Germinal center (tissue), 1 donor: ENCODE results near the gene ARHGEF4.

Experiments used
- DNase-seq: peaks from one replicate; pipeline ENCODE4 v3.0.0; 2012; ENCODE audit warnings: mixed read lengths, low spot score

Gene ARHGEF4, protein sequence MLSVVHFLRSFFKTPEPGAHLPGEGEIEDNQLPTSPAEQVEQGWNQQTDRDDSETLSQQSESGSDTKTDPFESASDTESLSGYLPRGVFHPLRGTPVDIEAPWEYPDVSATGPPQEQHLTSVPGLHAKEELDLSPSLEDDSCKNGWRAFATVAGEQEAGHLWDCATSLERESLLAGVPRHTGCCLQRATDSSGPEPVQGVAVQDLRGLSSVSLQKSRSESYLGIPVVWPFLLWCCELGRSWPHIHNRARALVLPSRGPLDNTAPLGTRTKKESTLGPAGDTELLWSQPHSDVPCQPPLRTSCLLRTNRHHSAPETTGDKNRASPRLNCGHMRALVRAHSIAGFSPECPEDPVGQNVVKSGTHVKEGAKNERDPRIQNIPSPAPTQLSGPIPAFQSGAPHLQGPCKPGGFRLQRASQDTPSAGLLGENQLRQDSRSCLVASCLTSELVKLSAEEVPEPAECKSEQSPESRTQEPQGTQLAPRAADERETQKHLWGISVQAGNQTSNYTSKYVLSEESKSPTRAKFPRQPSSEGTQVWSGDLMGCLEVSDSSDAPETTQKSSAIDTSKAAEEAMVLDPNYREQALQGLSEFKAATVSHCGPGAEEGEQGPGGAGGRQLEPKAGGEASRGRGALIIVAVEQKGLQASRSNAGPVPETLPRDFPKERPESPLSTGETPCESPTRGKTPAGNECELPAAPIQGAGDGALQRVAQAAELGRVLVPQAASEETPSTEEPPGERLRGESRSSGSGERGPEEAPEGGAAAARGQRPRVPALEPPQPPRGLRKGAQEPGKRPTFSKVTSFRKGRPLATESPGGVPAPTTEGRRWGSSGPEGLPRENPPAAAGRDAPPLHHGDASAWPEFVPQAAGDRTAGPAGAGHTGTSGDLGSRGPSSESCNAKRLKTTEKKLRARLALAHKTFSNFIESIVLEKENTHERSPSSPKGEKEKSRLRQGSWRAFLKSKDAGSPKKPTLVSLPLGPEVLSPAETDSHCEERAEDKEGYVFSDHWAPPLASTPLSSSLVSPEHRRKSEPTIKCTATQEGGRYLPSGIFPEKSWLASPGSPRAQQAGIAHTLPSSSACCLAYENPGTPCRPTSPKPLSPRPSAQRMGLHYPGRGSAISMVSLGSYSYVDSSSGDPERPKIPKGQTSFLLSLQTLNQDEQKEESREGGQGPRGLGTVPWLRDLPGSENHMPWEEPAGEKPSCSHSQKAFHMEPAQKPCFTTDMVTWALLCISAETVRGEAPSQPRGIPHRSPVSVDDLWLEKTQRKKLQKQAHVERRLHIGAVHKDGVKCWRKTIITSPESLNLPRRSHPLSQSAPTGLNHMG (N-terminal part only)

DNA sequence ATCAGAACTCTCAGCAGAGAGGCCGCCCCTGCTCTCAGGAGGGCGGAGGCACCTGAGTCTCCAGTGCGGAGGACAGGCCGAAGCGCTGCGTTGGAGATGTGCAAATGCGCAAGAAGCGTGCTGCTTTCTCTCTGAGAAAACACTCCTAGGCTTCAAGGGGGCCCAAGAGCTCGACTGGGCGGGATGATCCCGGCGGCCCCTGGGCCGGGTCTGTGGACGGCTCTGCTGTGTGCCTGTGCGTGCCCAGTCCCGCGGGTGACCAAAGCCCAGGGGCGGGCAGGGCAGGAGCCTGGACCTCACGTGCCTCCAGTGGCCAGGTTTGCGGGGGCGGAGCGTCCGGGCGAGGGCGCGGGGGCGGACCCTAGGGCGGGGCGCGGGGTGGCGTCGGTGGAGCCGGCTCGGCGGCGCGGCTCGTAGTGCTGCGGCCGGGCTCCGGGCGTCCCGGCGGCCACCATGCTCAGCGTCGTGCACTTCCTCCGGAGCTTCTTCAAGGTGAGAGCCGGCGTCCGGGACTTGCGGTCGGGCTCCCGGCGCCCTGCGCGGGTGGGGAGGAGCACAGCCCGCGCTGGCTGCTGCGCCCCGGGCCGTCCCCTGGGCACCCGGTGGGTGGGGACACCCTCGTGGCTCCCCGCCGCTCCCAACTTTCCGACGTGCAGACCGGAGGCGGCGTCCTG lies at the start of gene ARHGEF4:
ARHGEF4 (plus strand) TSS at position 414 of the 674 bp plus-strand sequence; CDS start at position 454, 40 bp downstream.
- DNase-seq = peak; percentile 50

DNA sequence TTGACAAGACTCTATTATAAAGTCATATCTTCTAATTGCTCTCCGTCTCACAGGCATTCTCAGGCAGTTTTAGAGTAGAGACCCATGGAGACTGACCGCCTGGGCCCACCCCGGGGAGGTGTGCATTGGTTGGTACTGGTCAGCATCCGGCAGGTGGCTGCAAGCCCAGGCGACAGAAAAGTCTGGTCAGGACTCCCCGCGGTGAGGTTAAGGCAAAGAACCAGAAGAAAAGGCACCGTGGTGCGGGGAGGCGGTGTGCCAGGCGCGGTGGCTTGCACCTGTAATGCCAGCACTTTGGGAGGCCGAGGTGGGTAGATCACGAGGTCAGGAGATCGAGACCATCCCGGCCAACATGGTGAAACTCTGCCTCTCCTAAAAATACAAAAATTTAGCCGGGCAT lies 48.9 kb upstream of the ARHGEF4 start:
- DNase-seq = no peak

DNA sequence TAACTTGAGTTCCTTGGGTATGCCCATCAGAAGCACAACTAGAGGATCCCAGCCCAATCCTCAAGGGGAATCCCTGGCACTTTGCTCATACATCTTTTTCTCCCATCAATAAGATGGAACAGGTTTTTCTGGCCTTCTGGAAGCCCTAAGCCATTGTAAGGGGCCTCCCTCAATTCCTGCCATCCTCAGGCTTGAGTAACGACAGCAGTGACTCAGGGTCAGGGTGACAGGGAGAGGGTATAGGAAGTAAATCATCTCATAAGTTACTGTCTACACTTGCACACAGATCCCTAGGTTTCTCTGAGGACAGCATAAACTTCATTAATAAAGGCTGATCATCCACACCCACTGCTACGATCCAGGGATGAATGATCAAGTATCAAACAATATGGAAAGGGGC lies 46.4 kb upstream of the ARHGEF4 start:
- DNase-seq = no peak

DNA sequence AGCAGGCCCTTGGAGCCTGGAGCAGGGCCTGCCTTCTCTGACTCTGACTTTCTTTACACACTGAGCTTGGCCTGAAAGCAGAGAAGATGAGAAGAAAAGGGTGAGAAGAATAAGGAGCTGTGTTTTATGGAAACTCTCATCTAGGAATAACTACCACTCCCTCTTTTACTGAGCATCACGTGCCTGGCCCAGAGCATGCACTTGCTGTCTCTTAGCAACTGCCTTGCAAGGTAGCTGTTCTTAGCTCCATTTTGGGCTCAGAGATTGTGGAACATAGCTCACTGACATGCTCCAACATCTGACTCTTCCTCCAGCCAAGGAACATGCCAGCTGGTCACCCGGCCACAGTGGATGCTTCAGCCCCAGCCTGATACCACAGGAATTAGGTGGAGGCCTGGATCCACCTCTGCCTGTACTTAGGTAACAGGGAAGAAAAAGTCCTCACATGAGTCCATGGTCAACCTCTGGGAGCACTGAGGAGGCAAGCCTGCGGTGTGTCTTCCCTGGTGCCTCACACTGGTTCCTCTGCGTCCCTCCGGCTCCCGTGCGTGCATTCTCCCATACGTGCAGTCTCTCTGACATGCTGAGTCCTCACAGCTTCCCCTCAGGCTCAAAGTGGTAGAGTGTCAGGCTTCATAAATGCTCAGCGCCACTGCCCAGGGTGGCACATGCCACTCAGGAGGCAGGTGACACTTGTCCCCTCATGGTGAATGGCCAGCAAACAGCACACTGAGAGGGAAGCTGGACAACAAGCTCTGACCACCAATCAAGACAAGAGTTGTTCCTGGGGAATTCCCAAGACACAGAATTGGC lies 45.7 kb upstream of the ARHGEF4 start:
- no peak for DNase-seq

DNA sequence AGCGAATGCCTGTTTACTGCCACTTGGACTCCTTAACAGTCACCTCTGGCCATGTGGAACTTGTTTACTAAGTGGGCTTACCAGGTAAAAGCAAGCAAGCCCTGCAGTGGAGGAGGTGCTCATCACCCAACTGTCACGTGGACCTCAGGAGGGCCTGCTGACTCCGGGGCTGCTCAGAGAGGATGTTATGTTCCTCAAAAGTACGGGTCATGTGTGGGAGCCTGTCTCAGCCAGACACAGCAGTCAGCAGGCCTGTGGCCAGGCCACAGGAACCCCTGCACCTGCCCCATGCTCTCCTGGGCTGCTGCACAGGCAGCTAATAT lies 45.1 kb upstream of the ARHGEF4 start:
- DNase-seq = no peak

DNA sequence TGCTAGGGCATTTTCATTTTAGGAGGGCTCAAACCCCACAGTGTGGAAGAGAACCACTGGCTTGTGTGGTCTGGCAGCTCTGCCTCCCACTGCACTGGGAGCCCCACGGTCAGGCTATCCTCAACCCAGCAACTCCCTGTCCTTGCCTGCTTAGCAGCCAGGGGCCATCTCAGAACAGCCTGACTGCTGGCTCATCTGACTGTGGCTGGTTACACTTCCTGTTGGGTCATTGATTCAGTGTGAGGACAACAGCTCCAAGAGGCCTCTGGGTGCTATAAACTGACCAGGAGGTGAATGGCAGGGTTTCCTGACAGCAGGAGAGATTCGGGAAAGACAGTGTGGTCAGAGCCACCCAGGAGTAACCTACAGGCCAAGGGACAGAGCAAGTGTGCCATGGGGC lies 41.3 kb upstream of the ARHGEF4 start:
- DNase-seq = no peak

DNA sequence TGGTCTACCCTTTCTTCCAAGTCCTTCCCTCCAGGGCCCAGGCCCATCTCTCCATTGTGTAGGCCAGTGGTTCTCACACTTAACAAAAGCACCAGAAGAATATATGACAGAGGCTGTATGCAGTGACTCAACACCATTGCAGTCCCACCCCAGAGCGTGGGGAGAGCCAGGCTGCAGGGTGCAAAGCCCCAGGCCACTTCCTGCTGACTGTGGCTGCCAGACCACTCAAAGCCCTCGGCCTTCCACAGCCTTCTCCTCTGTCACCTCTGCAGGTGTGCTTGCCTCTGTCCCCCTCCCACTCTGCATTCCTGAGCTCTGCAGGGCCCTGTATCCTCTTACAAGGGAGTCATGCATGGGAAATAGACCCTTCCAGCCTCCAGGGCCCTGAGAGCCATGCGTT lies 40.4 kb upstream of the ARHGEF4 start:
- no peak for DNase-seq

DNA sequence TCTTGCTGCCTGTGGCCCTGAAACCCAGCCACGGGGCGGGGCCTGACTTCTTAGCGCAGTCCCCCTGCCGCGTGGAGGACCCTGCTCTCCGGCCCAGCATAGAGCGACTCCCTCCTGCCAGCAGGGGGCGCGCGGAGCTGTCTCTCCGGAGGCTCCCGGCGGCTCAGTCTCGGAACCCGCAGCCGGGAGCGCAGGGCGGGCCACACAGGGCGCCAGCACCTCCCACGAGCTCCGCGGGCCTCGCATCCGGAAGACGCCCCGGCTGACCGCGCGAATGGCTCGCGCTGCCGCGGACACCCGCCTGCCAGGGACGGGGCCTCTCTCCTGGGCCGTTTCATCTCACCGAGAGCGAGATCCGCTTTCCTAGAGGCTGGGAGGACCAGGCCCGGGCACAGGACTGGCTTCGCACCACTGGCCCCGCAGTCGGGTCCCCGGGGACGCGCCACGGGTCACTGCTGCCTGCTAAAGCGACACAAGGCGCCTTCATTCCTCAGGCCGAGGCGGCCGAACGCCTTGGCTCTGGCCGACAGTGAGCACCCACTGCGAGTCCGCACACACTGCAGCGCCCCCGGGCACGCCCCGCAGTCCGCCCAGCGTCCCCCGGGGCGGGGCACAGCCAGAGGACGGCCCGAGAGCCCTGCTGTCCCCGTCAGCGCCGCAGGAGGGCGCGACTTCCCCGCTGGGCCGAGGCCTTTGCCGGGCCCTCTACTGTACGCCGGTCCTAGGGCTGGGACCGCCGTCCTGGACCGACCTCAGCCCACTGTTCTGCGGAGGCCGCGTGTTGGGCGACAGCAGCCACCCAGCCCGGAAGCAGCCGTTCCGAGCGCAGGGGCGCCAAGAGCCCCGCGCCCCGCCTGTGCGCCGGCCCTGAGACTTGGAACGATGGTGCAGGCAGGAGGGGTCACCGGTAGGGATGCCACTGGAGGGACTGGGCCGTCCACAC lies 39.0 kb upstream of the ARHGEF4 start:
- peak; percentile 85 for DNase-seq

DNA sequence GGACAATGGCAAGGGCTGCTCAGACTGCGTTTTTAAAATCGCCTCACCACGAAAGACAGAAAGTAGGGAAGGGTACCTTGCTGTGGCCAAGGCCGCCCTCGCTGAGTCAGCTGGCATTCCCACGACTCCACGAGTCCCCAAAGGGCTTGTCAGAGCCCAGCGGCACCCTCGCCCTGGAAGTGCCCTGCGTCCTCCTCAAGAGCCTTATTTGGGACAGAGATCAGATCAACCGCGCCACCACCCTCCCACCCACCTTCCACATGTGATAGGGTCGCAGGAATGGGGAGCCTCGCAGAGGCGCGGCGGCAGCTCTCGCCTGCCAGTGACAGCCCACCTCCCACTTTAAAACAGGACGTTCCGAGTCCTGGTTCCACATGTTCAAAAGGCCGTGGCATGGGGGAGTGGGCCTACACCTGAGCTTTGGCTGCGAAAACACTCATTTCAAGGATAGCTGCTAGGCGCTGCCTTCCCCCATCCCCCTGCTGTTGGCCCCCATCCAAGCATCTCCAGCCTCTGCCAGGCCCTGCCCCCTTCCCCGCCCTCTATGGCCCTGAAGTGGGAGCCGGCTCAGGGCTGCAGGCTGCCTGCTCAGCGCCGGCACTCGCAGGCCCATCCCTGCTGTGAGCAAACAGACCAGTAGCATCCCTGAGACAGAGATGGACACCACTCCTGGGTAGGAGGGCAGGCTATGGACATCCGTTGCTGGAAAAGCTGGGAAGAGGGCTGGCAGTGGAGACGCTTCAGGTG lies 38.1 kb upstream of the ARHGEF4 start:
- DNase-seq = no peak

DNA sequence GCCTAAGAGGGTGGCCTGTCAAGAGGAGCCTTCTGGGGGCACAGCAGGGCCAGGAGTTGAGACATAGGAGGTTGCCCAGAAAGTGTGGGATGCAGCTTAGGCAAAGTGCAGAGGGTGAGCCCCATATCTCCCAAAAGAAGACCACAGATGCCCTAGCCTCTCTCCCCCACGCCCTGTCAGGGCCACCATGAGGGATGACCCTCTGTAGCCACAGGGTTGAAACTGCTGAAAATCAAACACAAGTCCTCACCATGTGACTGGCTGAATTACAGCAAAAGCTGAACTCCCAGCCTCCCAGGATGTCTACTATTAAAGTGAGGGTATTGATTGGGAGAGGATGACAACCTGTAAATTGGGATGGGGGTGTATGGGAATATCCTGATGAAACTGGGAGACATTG lies 37.4 kb upstream of the ARHGEF4 start:
- DNase-seq = no peak

DNA sequence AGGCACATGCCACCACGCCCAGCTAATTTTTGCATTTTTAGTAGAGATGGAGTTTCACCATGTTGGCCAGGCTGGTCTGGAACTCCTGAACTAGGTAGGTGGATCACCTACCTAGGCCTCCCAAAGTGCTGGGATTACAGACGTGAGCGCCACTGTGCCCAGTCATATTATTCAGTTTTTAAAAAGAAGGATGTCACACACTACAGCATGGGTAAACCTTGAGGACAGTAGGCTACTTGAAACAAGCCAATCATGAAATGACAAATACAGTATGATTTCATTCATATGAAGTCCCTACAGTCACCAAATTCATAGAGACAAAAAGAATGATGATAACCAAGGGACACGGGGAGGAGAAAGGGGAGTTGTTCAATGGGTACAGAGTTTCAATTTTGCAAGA lies 31.1 kb upstream of the ARHGEF4 start:
- no peak for DNase-seq

DNA sequence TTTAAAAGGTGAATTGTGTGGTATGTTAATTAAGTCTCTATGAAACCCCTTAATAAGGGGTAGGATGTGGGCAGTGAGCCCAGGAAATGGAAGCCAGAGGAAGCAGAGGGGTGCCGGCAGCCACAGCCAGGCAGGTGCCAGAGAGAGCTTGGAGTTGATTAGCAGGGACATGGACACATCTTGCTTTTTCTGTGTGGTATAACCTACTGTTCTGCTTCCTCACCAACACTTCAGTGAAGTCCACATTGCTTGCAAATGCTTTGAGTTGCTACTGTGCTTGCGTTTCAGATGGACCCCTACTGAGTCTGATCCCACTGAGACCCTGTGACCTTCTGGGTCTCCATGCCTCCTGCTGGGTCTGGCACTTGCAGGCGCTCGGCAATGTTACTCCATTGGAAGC lies 30.3 kb upstream of the ARHGEF4 start:
- no peak for DNase-seq

DNA sequence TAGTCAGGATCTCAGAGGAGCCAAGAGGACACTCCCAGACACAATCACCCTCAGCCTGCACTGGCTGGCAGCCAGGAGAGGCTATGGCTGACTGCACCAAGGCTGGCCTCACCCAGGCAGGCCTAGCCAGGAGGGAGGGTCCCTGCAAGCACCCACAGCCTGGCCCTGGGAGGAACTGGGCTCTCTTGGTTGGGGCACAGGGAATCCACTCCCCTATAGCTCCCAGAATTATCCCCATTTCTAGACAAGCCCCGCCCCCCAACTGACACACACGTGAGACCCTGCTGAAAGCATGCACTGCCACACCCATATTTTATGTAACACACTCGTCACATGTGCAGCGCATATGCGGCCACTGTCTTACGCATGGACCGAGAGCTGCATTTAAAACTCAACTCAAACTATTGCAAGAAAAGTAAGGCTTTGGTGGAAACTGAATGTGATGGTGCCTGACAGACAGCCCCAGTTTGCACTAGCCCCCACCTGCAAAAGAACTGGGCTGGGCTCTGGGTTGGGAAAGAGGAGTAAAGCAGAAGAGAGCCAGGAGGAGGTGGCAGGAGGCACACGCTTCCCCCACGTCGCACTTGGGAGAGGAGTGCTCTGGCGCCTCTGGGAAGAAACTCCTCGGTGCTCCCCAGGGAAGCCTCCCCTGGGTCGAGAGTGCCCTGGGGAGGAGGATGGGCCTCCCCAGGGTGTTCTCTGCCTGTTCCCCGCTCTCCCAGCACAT lies 28.9 kb upstream of the ARHGEF4 start:
- DNase-seq = no peak

DNA sequence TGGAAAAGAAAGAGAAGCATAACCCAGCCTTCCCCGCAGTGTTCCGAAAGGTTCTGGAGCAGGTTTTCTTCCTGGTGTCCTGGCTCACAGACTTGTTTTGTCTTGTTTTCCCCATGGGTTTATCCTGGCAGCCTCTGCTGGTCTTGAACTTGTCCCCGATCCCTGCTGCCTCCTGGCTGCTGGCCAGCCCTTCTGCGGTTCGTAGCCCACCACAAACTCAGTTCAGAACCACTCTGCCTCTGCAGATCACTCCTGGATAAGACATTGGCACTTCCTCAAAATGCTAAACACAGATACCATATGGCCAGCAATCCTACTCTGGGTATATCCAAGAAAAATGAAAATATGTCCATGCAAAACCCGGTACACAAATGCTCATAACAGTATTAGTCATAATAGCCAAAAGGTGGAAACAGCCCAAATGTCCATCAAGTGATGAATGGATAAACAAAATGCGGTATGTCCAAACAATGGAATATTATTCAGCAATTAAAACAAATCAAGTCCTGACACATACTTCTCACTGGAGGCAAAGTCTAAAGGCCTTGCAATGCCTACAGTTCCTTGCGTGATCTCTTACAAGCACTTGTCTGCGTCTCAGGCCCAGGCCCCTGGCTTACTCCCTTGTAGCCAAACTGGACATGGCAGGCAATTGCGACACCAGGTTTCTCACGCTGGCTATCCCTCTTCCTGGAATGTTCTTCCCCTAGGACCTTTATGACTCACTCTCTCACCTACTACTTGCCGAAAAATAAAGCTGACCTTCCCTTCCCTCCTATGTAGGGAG lies 28.0 kb upstream of the ARHGEF4 start:
- DNase-seq = no peak

DNA sequence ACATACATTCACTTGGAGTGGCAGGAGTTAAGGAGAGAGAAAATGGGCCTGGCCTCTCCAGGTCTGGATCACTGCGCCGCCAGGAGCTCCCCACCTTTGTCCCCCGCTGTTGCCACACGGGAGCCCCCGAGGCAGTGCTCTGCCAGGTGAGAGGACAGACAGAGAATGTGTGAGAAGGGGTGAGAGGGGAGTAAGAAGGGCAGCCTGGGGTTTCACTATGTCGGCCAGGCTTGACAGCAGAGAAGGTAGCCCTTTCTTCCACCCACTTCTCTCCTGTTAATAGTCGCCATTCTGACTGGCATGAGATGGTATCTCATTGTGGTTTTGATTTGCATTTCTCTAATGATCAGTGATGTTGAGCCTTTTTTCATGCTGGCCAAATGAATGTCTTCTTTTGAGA lies 26.2 kb upstream of the ARHGEF4 start:
- DNase-seq = no peak

DNA sequence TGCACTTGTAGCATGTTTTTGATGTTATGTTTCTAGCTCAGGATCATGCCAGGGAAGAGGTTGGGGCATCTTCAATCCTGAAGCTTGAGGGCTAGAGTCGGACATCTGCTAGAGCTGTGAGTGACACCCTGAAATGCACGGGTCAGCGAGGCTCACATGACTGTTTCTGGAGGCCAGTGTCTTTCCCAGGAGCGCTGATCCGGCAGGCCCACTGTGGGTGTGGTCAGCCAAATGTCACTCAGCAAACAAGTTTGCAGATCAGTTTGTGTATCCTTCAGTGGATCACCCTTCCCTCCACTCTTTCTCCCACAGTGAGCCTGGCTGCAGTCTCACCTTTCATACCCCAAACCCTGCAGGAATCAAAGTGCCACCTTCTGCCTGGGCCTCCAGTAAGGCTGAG lies 23.0 kb upstream of the ARHGEF4 start:
- DNase-seq = no peak

DNA sequence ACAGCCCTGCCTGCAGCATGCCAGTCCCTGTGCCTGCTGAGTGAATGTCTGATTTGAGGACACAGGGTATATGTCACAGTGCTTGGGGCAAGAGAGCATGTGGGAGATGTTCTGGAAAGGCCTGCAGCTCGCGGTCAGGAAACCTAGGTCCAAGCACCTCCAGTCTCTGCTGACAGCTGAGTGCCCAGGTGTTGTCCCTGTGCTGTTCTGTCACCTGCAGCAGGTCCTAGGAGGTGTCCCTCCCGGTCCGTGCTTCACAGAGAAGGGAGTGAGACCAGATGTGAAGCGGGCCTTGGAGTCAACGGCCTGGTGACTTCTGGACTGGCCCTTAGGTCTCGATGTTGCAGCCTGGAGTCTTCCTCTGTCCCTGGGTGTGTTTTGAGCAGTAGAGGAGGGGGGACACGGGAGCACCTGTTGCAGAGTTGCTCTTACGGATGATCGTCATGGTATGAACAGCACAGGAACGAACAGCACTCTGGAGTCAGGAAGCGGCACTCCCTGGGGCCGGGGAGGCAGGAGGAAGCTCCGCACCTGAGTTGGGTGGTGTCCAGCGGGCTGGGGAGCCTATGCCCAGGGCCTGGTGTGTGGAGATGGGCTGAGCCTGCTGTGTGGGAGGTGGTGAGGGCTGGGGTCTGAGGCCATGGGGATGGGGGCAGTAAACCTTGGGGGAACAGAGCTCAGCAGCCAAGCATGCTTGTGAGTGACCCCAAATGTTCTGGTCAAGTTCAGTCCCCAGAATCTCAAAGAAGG lies 21.6 kb upstream of the ARHGEF4 start:
- DNase-seq = no peak
